Lower leg skin (tissue), 4 donors: ENCODE data around the gene RETREG3. TPM values are rescaled to one million over a fixed set of nuclear protein-coding genes. Genes with fewer than 3 reads are reported as not detected.

Source experiments
- DNase-seq, 2 donors: peaks; one replicate each; pipeline ENCODE4 v3.0.0-alpha.2; 2019; ENCODE audit warnings: low spot score in 2 of 2
- H3K4me3 ChIP-seq: fragments of 200-600 bp; sonication (generic); 2 replicates; pipeline ENCODE4 v1.5.1; 2017; ENCODE audit warnings: mild to moderate bottlenecking, low read depth; ENCODE audit not compliant: poor library complexity, severe bottlenecking
- POLR2A ChIP-seq, 2 donors: fragments of 450-650 bp; IDR thresholded peaks; one replicate each; pipeline ENCODE4 v1.6.1; 2016 to 2017; ENCODE audit warnings: antibody characterized with exemption in 2 of 2, mild to moderate bottlenecking in 1 of 2, moderate library complexity in 1 of 2
- WGBS, 2 donors: methylation state at CpG; one replicate each; pipeline ENCODE4 v1.1.5; 2018; 5-methylcytosine and 5-hydroxymethylcytosine counted together
- intact Hi-C: fragments of 100-400 bp; cut with DNase I; formaldehyde crosslinking; loops from one replicate; pipeline ENCODE4 v1.15.0; 2023; ENCODE audit warnings: low total_unique reads
- total RNA-seq, 4 donors: library from RNA; depleted of rRNA; stranded (reverse); fragments of >200 nt; gene quantifications; one replicate each; pipeline ENCODE4 v1.1.0, GENCODE V29; 2016
- TF ChIP-seq, protein P1 (sequence below), 3 donors: fragments of 450-650 bp; IDR thresholded peaks; one replicate each; pipeline ENCODE4 v1.5.1; 2016; ENCODE audit warnings: antibody characterized with exemption in 3 of 3, mild to moderate bottlenecking in 3 of 3, moderate library complexity in 2 of 3

The RETREG3 gene
- total RNA-seq, 4 donors from 2014 or later: 69.4 to 106 (median 84.3) TPM

DNA sequence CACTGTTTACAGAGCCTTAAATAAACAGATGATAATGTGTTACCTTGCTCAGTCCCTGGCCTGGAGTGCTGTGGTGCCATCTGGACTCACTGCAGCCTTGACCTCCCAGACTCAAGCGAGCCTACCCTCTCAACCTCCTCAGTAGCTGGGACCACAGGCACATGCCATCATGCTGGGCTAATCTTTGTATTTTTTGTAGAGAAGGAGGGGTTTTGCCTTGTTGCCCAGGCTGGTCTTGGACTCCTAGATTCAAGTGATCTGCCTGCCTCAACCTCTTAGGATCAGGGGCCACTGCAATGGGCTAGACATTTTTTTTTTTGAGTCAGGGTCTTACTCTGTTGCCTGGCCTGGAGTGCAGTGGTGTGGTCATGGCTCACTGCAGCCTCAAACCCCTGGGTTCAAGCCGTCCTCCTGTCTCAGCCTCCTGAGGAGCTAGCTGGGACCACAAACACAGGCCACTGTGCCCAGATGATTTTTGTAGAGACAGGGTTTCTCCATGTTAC lies 78.2 kb downstream of the RETREG3 start:
- intact Hi-C loops: no loop called here
- no peak for DNase-seq
- 84 to 93% methylated on average over 2 of the region's 2 CpGs for WGBS, 2 donors
- TF ChIP-seq POLR2A (IDR thresholded peaks at IDR 0.05): no peak
- TF ChIP-seq, protein P1, sequence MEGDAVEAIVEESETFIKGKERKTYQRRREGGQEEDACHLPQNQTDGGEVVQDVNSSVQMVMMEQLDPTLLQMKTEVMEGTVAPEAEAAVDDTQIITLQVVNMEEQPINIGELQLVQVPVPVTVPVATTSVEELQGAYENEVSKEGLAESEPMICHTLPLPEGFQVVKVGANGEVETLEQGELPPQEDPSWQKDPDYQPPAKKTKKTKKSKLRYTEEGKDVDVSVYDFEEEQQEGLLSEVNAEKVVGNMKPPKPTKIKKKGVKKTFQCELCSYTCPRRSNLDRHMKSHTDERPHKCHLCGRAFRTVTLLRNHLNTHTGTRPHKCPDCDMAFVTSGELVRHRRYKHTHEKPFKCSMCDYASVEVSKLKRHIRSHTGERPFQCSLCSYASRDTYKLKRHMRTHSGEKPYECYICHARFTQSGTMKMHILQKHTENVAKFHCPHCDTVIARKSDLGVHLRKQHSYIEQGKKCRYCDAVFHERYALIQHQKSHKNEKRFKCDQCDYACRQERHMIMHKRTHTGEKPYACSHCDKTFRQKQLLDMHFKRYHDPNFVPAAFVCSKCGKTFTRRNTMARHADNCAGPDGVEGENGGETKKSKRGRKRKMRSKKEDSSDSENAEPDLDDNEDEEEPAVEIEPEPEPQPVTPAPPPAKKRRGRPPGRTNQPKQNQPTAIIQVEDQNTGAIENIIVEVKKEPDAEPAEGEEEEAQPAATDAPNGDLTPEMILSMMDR (IDR thresholded peaks at IDR 0.05): no peak
- H3K4me3 ChIP-seq: no peak overlapping the region

Other genes with a start within 250 kb of the RETREG3 start
- gene STAT3, start 220.9 kb downstream of the RETREG3 start, total RNA-seq: 100 to 1,000 TPM; 109 to 149 (median 124) TPM
- gene CAVIN1, start 186.1 kb downstream of the RETREG3 start, total RNA-seq: 100 to 1,000 TPM; 171 to 336 (median 255) TPM
- 10 to 100 TPM; 87.6 to 95.3 (median 91.3) TPM for gene ATP6V0A1, start 150.5 kb downstream of the RETREG3 start, total RNA-seq
- 10 to 100 TPM; 32.9 to 50.5 (median 36.7) TPM for gene NAGLU, start 73.1 kb downstream of the RETREG3 start, total RNA-seq
- 1 to 10 TPM; 2.3 to 6.6 (median 4.6) TPM for gene HSD17B1, start 56.5 kb downstream of the RETREG3 start, total RNA-seq
- gene COASY, start 47.2 kb downstream of the RETREG3 start, total RNA-seq: 10 to 100 TPM; 32.4 to 49.5 (median 41.7) TPM
- 10 to 100 TPM; 37.8 to 43.2 (median 39.3) TPM for gene MLX, start 42.3 kb downstream of the RETREG3 start, total RNA-seq
- 1 to 10 TPM in 2 of 4 donors, under 1 TPM in 2; 0.67 to 3.6 (median 1.8) TPM for gene PSMC3IP, start 31.6 kb downstream of the RETREG3 start, total RNA-seq
- 10 to 100 TPM; 54.4 to 61.1 (median 56.7) TPM for gene TUBG1, start 309 bp upstream of the RETREG3 start, total RNA-seq
- gene TUBG2, start 49.9 kb upstream of the RETREG3 start, total RNA-seq: 10 to 100 TPM; 10.6 to 19.3 (median 13.7) TPM
- gene PLEKHH3, start 67.6 kb upstream of the RETREG3 start, total RNA-seq: 10 to 100 TPM; 36.1 to 66.6 (median 44.0) TPM
- gene CCR10, start 72.5 kb upstream of the RETREG3 start, total RNA-seq: 1 to 10 TPM in 2 of 4 donors, not detected in 2; 1.4 to 1.6 TPM
- gene CNTNAP1, start 73.2 kb upstream of the RETREG3 start, total RNA-seq: 1 to 10 TPM in 1 of 4 donors, under 1 TPM in 3; 0.13 to 1.5 (median 0.65) TPM
- gene EZH1, start 135.7 kb upstream of the RETREG3 start, total RNA-seq: 10 to 100 TPM; 32.7 to 71.9 (median 43.9) TPM
- gene RAMP2, start 151.9 kb upstream of the RETREG3 start, total RNA-seq: 10 to 100 TPM in 3 of 4 donors, 1 to 10 TPM in 1; 9.6 to 34.2 (median 12.0) TPM
- 10 to 100 TPM; 39.2 to 79.8 (median 61.0) TPM for gene VPS25, start 164.1 kb upstream of the RETREG3 start, total RNA-seq
- 1 to 10 TPM in 1 of 4 donors, under 1 TPM in 1, not detected in 2; 0.62 to 1.0 TPM for gene WNK4, start 171.2 kb upstream of the RETREG3 start, total RNA-seq
- 10 to 100 TPM; 40.7 to 64.0 (median 61.1) TPM for gene COA3, start 189.3 kb upstream of the RETREG3 start, total RNA-seq
- 1 to 10 TPM in 1 of 4 donors, under 1 TPM in 1, not detected in 2; 0.17 to 1.4 TPM for gene CNTD1, start 189.5 kb upstream of the RETREG3 start, total RNA-seq
- 100 to 1,000 TPM in 2 of 4 donors, 10 to 100 TPM in 2; 70.7 to 113 (median 93.0) TPM for gene BECN1, start 214.9 kb upstream of the RETREG3 start, total RNA-seq
- 10 to 100 TPM; 56.2 to 82.0 (median 75.1) TPM for gene PSME3, start 224.0 kb upstream of the RETREG3 start, total RNA-seq
- 1 to 10 TPM in 3 of 4 donors, under 1 TPM in 1; 0.52 to 2.4 (median 1.2) TPM for gene AOC2, start 235.2 kb upstream of the RETREG3 start, total RNA-seq
- gene AOC3, start 241.8 kb upstream of the RETREG3 start, total RNA-seq: 10 to 100 TPM in 1 of 4 donors, 1 to 10 TPM in 3; 4.7 to 11.2 (median 8.1) TPM